Naive thymus-derived CD4-positive, alpha-beta T cell (primary cell): ENCODE results near the gene COQ10A. TPM values are rescaled to one million over a fixed set of nuclear protein-coding genes. Genes with fewer than 3 reads are reported as not detected.
"Not testable (repeated sequence)": the region's sequence is repeated elsewhere in the genome, so short reads cannot be mapped to it uniquely, and the experiment has no call there.

Source experiments
- ATAC-seq: fragments of 150-1000 bp; cut with Tn5 transposase; 2 replicates; pipeline ENCODE4 v1.10.0; 2021; ENCODE audit warnings: mild to moderate bottlenecking, moderate library complexity
- CTCF ChIA-PET: fragments of 350-600 bp; sonication (Branson Sonifier 250); formaldehyde crosslinking; loops from one replicate; lab custom pipeline; 2021; ENCODE audit warnings: antibody characterized with exemption; lab: Charles Lee
- POLR2A ChIA-PET: fragments of 350-600 bp; sonication (Branson Sonifier 250); formaldehyde crosslinking; loops from one replicate; lab custom pipeline; 2021; ENCODE audit warnings: antibody characterized with exemption, inconsistent platforms; lab: Charles Lee
- DNase-seq, 9 donors: peaks; one replicate each; pipeline versions ENCODE4 v3.0.0 to v3.0.0-alpha.2; 2020 to 2022; ENCODE audit warnings: mixed read lengths in 1 of 9
- H3K27ac ChIP-seq: one replicate; pipeline ENCODE4 v1.7.0; 2013; ENCODE audit warnings: mild to moderate bottlenecking, low read depth, low read length, moderate library complexity
- H3K27me3 ChIP-seq, 2 donors: one replicate each; pipeline ENCODE4 v1.7.0; 2013; ENCODE audit warnings: low read length in 2 of 2, mild to moderate bottlenecking in 2 of 2, moderate library complexity in 2 of 2; ENCODE audit not compliant: control insufficient read depth in 2 of 2, insufficient read depth in 2 of 2
- H3K36me3 ChIP-seq, 3 experiments: 1 replicate in 2 of 3; 2 replicates in 1 of 3; pipeline ENCODE4 v1.7.0; 2013; ENCODE audit warnings: low read length in 3 of 3, mild to moderate bottlenecking in 3 of 3, moderate library complexity in 1 of 3; ENCODE audit not compliant: insufficient read depth in 3 of 3, control insufficient read depth in 2 of 3
- H3K4me1 ChIP-seq, 2 donors: one replicate each; pipeline ENCODE4 v1.7.0; 2013; ENCODE audit warnings: low read length in 2 of 2, mild to moderate bottlenecking in 2 of 2, moderate library complexity in 1 of 2; ENCODE audit not compliant: control insufficient read depth in 2 of 2, insufficient read depth in 2 of 2
- H3K4me3 ChIP-seq: 2 replicates; pipeline ENCODE4 v1.7.0; 2013; ENCODE audit warnings: mild to moderate bottlenecking, low read length
- H3K9me3 ChIP-seq, 3 experiments: 1 replicate in 2 of 3; 2 replicates in 1 of 3; pipeline ENCODE4 v1.7.0; 2013; ENCODE audit warnings: low read length in 3 of 3; ENCODE audit not compliant: control insufficient read depth in 2 of 3
- H3K27ac Mint-ChIP-seq, 9 donors: one replicate each; pipeline ENCODE4 v1.8.0; 2020 to 2022; ENCODE audit warnings: mixed read lengths in 9 of 9, mild to moderate bottlenecking in 8 of 9, moderate library complexity in 5 of 9, inconsistent platforms in 2 of 9
- H3K27me3 Mint-ChIP-seq, 5 donors: one replicate each; pipeline ENCODE4 v1.8.0; 2021 to 2022; ENCODE audit warnings: mixed read lengths in 5 of 5, mild to moderate bottlenecking in 1 of 5
- H3K36me3 Mint-ChIP-seq, 5 donors: one replicate each; pipeline ENCODE4 v1.8.0; 2020 to 2022; ENCODE audit warnings: mixed read lengths in 5 of 5, mild to moderate bottlenecking in 3 of 5, inconsistent platforms in 1 of 5
- H3K4me1 Mint-ChIP-seq, 7 donors: one replicate each; pipeline ENCODE4 v1.8.0; 2020 to 2022; ENCODE audit warnings: mixed read lengths in 7 of 7, mild to moderate bottlenecking in 3 of 7, inconsistent platforms in 1 of 7
- H3K4me3 Mint-ChIP-seq, 10 donors: one replicate each; pipeline ENCODE4 v1.8.0; 2020 to 2022; ENCODE audit warnings: mild to moderate bottlenecking in 10 of 10, mixed read lengths in 10 of 10, moderate library complexity in 6 of 10, inconsistent platforms in 2 of 10
- H3K9me3 Mint-ChIP-seq, 11 donors: one replicate each; pipeline ENCODE4 v1.8.0; 2020 to 2022; ENCODE audit warnings: mixed read lengths in 11 of 11, mild to moderate bottlenecking in 4 of 11, inconsistent platforms in 1 of 11, moderate library complexity in 1 of 11
- intact Hi-C, 2 donors: fragments of 100-400 bp; cut with micrococcal nuclease; formaldehyde crosslinking; loops; one replicate each; pipeline ENCODE4 v1.15.1; 2023
- polyA plus RNA-seq, 2 donors: library from polyadenylated mRNA; unstranded; fragments of 300-500 nt; fragmentation: Illumina TruSeq; gene quantifications; one replicate each; pipeline ENCODE4 v1.2.3, GENCODE V29; 2021
- total RNA-seq, 6 experiments: library from RNA in 5 of 6; stranded (reverse) in 5 of 6; gene quantifications; 1 replicate in 5 of 6; 2 replicates in 1 of 6; pipeline ENCODE4 v1.2.3 and lab custom pipeline; 2021 to 2026

COQ10A gene
- total and polyA plus RNA-seq, 7 experiments from 2014 or later: 9.7 to 39.4 (median 29.7) TPM

DNA sequence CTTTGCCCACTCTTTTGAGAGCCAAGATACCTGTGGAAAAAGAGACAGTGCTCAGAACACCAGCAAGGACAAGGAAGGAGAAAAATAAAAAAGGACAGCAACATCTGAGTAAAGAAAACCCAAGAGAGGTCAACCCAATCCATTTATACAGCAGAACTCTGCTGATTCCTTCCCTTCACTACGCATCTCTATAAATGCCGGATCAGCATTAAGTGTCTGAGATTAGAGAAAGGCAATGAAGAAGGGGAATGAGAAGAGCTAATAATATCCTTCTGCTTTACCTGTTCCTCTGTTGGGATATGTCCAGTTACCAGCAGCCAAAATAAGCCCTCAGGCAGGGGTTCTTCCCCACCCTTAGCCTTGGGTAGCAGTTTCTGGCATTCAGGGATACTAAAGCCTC, 15.8 kb downstream of the COQ10A start:
- H3K4me3 Mint-ChIP-seq: no peak overlapping the region
- Histone ChIP-seq H3K4me1 (no peaks in the 10 kb centered on the region), H3K4me3 (no peak overlapping the region), H3K36me3 (peaks cover 12 to 75% (median 25%) of the 10 kb centered on the region in 3 experiments), H3K27ac (no peak overlapping the region), H3K9me3 (no peaks in the 10 kb centered on the region), H3K27me3 (no peaks in the 10 kb centered on the region)
- peaks cover 0 to 42% (median 22%) of the 10 kb centered on the region in 5 donors for H3K36me3 Mint-ChIP-seq
- no peak for DNase-seq
- ChIA-PET POLR2A (no interaction called here), CTCF (no interaction called here)
- H3K27ac Mint-ChIP-seq: peak overlapping the region in 4 of 9 donors; percentile 36 to 71 (median 43)
- intact Hi-C loops: no loop called here
- H3K9me3 Mint-ChIP-seq: no peaks in the 10 kb centered on the region
- peaks cover 0 to 6% (median 4%) of the 10 kb centered on the region in 7 donors for H3K4me1 Mint-ChIP-seq
- H3K27me3 Mint-ChIP-seq: no peaks in the 10 kb centered on the region
- no peak for ATAC-seq

DNA sequence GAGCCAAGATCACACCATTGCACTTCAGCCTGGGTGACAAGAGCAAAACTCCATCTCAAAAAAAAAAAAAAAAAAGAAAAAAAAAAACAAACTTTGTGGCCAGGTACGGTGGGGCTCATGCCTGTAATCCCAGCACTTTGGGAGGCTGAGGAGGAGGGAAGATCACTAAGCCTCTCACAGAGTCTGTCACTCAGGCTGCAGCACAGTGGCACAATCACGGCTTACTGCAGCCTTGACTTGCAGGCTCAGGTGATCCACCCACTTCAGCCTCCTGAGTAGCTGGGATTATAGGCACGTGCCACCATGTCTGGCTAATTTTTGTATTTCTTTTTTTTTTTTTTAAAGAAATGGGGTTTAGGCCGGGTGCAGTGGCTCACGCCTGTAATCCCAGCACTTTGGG, 17.5 kb downstream of the COQ10A start:
- H3K9me3 ChIP-seq, H3K4me3 ChIP-seq, H3K27me3 ChIP-seq, H3K27ac ChIP-seq, DNase-seq, H3K4me1 ChIP-seq, H3K4me3 Mint-ChIP-seq, H3K9me3 Mint-ChIP-seq, ATAC-seq, H3K27me3 Mint-ChIP-seq, CTCF ChIA-PET, H3K27ac Mint-ChIP-seq, intact Hi-C loops: not testable (repeated sequence)
- H3K4me1 Mint-ChIP-seq: peaks cover 0 to 11% (median 8%) of the 10 kb centered on the region in 7 donors
- H3K36me3 Mint-ChIP-seq: peaks cover 0 to 38% (median 18%) of the 10 kb centered on the region in 5 donors
- POLR2A ChIA-PET: interaction anchor here (0.6 to 1.8 kb wide), 2 partner anchors 32 to 76 kb away, joined by 4 to 5 read pairs; partner anchors contain the start of genes CNPY2 and STAT2
- peaks cover 12 to 58% (median 19%) of the 10 kb centered on the region in 3 experiments for H3K36me3 ChIP-seq

DNA sequence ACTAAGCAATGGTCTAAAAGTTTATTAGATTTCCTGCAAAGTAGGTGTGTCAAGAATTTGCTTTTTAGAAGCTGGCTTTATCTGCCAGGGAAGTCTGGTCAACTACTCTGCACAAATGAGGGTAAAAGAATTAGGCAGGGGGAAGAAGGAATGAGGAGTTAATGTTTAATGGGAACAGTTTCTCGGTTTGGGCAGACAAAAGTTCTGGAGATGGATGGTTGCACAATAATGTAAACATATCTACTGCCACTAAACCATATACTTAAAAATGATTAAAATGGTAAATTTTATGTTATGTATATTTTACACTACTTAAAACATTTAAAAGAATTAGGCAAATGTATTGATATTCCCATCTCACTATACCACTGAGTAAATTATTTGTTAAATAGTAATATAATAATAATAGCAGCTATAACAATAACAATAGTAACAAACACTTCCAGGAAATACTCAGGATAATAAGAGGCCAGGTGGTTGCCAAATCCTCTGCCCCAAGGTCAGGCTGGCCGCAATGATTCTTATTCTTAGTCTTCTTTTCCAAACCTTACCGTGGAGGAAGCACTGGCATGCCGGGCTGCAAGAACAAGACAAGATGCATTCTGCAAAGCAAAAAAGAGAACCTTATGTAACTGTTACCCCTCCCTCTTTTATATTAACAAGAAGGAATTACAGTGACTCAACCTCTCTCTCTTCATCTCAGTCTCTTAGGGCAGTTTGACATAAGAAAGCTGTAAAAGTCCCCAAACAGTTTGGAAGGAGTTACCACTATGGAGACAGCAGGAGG, 19.5 kb downstream of the COQ10A start:
- Mint-ChIP-seq H3K4me1 (peaks cover 3 to 24% (median 18%) of the 10 kb centered on the region in 7 donors), H3K9me3 (no peaks in the 10 kb centered on the region), H3K27ac (peak overlapping the region in 4 of 9 donors; percentile 17 to 65 (median 32)), H3K36me3 (peaks cover 2 to 35% (median 17%) of the 10 kb centered on the region in 5 donors), H3K4me3 (no peak overlapping the region), H3K27me3 (no peaks in the 10 kb centered on the region)
- no peak overlapping the region for H3K4me3 ChIP-seq
- intact Hi-C loops: no loop called here
- H3K4me1 ChIP-seq: peaks cover 2 to 6% of the 10 kb centered on the region in 2 donors
- ATAC-seq (no peak), DNase-seq (no peak)
- peaks cover 12 to 44% (median 23%) of the 10 kb centered on the region in 3 experiments for H3K36me3 ChIP-seq
- no peak overlapping the region for H3K27ac ChIP-seq
- H3K27me3 ChIP-seq: no peaks in the 10 kb centered on the region
- ChIA-PET POLR2A (interaction anchor here (0.6 to 1.8 kb wide), 6 partner anchors 12 to 178 kb away, joined by 3 to 5 read pairs (median 3); partner anchors contain the start of genes ANKRD52 and CNPY2), CTCF (interaction anchor here (0.6 to 2.7 kb wide), 2 partner anchors 178 to 786 kb away, joined by 3 to 8 read pairs; no protein-coding TSS in a partner anchor)
- no peaks in the 10 kb centered on the region for H3K9me3 ChIP-seq

DNA sequence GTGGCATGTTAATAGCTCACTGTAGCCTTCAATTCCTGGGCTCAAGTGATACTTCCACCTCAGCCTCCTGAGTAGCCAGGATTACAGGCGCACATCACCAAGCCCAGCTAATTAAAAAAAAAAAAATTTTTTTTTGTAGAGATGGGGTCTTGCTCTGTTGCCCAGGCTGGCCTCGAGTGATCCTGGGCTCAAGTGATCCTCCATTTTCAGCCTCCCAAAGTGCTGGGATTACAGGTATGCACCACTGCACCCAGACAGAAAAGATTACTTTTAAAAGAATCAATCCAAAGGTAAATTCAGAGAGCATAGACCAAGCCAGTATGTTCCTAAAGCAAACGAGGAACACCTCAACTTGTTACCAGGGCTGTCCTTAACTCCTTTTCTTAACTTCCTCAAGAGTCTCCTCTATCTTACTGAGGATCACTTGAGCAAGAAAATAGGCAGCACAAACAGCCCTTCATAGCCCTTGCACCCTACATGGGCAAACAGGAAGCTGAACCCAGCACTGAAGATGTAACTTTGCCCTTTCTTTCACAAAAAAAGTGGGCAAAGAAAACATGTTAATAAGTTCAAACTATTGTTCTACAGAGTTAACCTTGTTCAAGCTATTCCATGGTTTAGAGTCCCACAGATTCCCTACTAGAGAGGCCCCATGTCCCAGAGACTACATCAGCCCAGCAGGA, 22.1 kb downstream of the COQ10A start:
- Histone ChIP-seq H3K27me3 (no peaks in the 10 kb centered on the region), H3K4me1 (peaks cover 9 to 13% of the 10 kb centered on the region in 2 donors), H3K4me3 (no peak overlapping the region), H3K27ac (no peak overlapping the region), H3K36me3 (peaks cover 10 to 20% (median 16%) of the 10 kb centered on the region in 3 experiments), H3K9me3 (no peaks in the 10 kb centered on the region)
- DNase-seq (no peak), ATAC-seq (no peak)
- peaks cover 12 to 37% (median 35%) of the 10 kb centered on the region in 7 donors for H3K4me1 Mint-ChIP-seq
- no peaks in the 10 kb centered on the region for H3K9me3 Mint-ChIP-seq
- peak overlapping the region in 1 of 10 donors; percentile 47 for H3K4me3 Mint-ChIP-seq
- peaks cover 4 to 16% (median 12%) of the 10 kb centered on the region in 5 donors for H3K36me3 Mint-ChIP-seq
- CTCF ChIA-PET: interaction anchor here (0.6 to 4.6 kb wide), 2 partner anchors 21 to 175 kb away, joined by 3 to 22 read pairs; no protein-coding TSS in a partner anchor
- POLR2A ChIA-PET: interaction anchor here (0.7 to 2.7 kb wide), 3 partner anchors 9 to 52 kb away, joined by 3 to 10 read pairs (median 4); partner anchors contain the start of gene CS
- no peaks in the 10 kb centered on the region for H3K27me3 Mint-ChIP-seq
- H3K27ac Mint-ChIP-seq: peak overlapping the region in 2 of 9 donors; percentile 51 to 53
- intact Hi-C loops: no loop called here

DNA sequence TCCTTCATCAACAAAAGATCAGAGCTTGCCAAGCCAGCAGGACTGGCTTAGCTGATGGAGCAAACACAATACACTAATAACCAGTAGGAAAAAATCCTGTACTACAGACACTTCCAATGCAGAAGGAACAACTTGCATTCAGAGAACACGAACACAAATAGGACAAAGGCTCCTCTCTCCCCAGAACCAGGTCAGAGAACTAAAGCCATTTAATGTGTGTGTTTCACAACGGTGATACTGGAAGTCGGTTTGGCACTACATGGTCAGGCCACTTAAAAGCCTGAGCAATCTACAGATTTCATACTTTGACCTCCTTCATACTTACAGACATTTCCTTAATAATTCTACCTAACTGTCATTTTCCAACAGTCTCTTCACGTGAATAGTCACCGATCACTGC, 27.1 kb downstream of the COQ10A start:
- intact Hi-C loops: no loop called here
- Mint-ChIP-seq H3K9me3 (no peaks in the 10 kb centered on the region), H3K36me3 (peaks cover 4 to 20% (median 8%) of the 10 kb centered on the region in 5 donors), H3K27me3 (no peaks in the 10 kb centered on the region), H3K4me1 (peaks cover 25 to 65% (median 57%) of the 10 kb centered on the region in 7 donors), H3K27ac (peak overlapping the region in 2 of 9 donors; percentile 22 to 41), H3K4me3 (peak overlapping the region in 3 of 10 donors; percentile 5 to 16 (median 15))
- DNase-seq (no peak), ATAC-seq (no peak)
- Histone ChIP-seq H3K36me3 (peaks cover 3 to 11% (median 9%) of the 10 kb centered on the region in 3 experiments), H3K9me3 (no peaks in the 10 kb centered on the region), H3K4me1 (peaks cover 17 to 38% of the 10 kb centered on the region in 2 donors), H3K27me3 (no peaks in the 10 kb centered on the region), H3K4me3 (no peak overlapping the region), H3K27ac (no peak overlapping the region)
- POLR2A ChIA-PET: no interaction called here
- CTCF ChIA-PET: interaction anchor here (1.9 kb wide), 1 partner anchor 104 kb away, joined by 4 read pairs; the partner anchor contains the start of gene SMARCC2

DNA sequence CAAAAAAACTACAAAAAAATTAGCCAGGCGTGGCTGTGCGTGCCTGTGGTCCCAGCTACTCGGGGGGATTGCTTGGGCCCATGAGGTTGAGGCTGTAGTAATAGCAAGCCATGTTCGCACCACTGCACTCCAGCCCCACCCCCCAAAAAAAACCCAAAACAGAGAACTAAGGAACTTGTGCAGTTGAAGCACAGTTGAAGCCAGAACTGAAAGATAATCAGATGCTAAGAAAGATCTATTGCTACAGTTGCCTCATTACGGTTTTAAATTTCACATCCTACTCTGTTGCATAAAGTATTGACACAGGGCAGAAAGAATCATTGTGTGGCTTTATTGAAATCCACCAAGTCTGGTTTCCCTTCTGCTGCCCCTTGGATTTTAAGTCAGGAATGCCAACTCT, 29.6 kb downstream of the COQ10A start:
- Histone ChIP-seq H3K36me3 (peaks cover 3 to 17% (median 4%) of the 10 kb centered on the region in 3 experiments), H3K27me3 (no peaks in the 10 kb centered on the region), H3K27ac (no peak overlapping the region), H3K9me3 (no peaks in the 10 kb centered on the region), H3K4me1 (peaks cover 33 to 45% of the 10 kb centered on the region in 2 donors), H3K4me3 (no peak overlapping the region)
- H3K36me3 Mint-ChIP-seq: peaks cover 1 to 16% (median 5%) of the 10 kb centered on the region in 5 donors
- peaks cover 29 to 70% (median 58%) of the 10 kb centered on the region in 7 donors for H3K4me1 Mint-ChIP-seq
- POLR2A ChIA-PET: no interaction called here
- no peaks in the 10 kb centered on the region for H3K27me3 Mint-ChIP-seq
- H3K9me3 Mint-ChIP-seq: no peaks in the 10 kb centered on the region
- peak overlapping the region in 4 of 9 donors; percentile 2 to 93 (median 24) for H3K27ac Mint-ChIP-seq
- ATAC-seq: no peak
- CTCF ChIA-PET: no interaction called here
- peak overlapping the region in 4 of 10 donors; percentile 23 to 45 (median 36) for H3K4me3 Mint-ChIP-seq
- intact Hi-C loops: no loop called here
- no peak for DNase-seq
